CD4-positive, alpha-beta T cell treated with Interleukin-10 for 1 hour (primary cell): ENCODE data around the gene SLC25A13.
"Not testable (repeated sequence)": the region's sequence is repeated elsewhere in the genome, so short reads cannot be mapped to it uniquely, and the experiment has no call there.

ENCODE experiments used
- DNase-seq: peaks from one replicate; pipeline ENCODE4 v3.0.0-alpha.2; 2020

Gene SLC25A13

GRCh38 chr7:96321658-96322372 is at the start of gene SLC25A13:
Gene SLC25A13, minus strand, starts transcription at chr7:96322098. Its CDS starts 142 bp downstream, at chr7:96321956.
- peak; percentile 68 for DNase-seq

GRCh38 chr7:96365916-96366315 is 44.0 kb upstream of the SLC25A13 start:
- not testable (repeated sequence) for DNase-seq

- DNase-seq: no peak
These were observed 39.4 kb upstream of the SLC25A13 start for GRCh38 chr7:96361116-96361857.

GRCh38 chr7:96359876-96360275 is 38.0 kb upstream of the SLC25A13 start:
- DNase-seq: no peak

- not testable (repeated sequence) for DNase-seq
These were observed 36.5 kb upstream of the SLC25A13 start for GRCh38 chr7:96358236-96358971.

GRCh38 chr7:96355990-96356506 is 34.1 kb upstream of the SLC25A13 start:
- no peak for DNase-seq

- no peak for DNase-seq
These were observed 33.0 kb upstream of the SLC25A13 start for GRCh38 chr7:96354881-96355280.

GRCh38 chr7:96349572-96349971 is 27.7 kb upstream of the SLC25A13 start:
- DNase-seq: no peak

GRCh38 chr7:96347471-96347870 is 25.6 kb upstream of the SLC25A13 start:
- no peak for DNase-seq

- no peak for DNase-seq
These were observed 24.5 kb upstream of the SLC25A13 start for GRCh38 chr7:96346293-96346953.

- no peak for DNase-seq
These were observed 22.3 kb upstream of the SLC25A13 start for GRCh38 chr7:96344236-96344635.

GRCh38 chr7:96342049-96342448 is 20.2 kb upstream of the SLC25A13 start:
- DNase-seq: no peak

- no peak for DNase-seq
These were observed 15.6 kb upstream of the SLC25A13 start for GRCh38 chr7:96337519-96337918.

GRCh38 chr7:96332325-96332724 is 10.4 kb upstream of the SLC25A13 start:
- no peak for DNase-seq

- no peak for DNase-seq
These were observed 9.9 kb upstream of the SLC25A13 start for GRCh38 chr7:96331775-96332174.

GRCh38 chr7:96331233-96331632 is 9.3 kb upstream of the SLC25A13 start:
- DNase-seq: no peak

GRCh38 chr7:96330193-96330592 is 8.3 kb upstream of the SLC25A13 start:
- no peak for DNase-seq

GRCh38 chr7:96329241-96329640 is 7.3 kb upstream of the SLC25A13 start:
- no peak for DNase-seq

- no peak for DNase-seq
These were observed 6.1 kb upstream of the SLC25A13 start for GRCh38 chr7:96328016-96328415.

- no peak for DNase-seq
These were observed 5.5 kb upstream of the SLC25A13 start for GRCh38 chr7:96327429-96327828.

GRCh38 chr7:96326752-96327151 is 4.9 kb upstream of the SLC25A13 start:
- not testable (repeated sequence) for DNase-seq

- no peak for DNase-seq
These were observed 1.1 kb upstream of the SLC25A13 start for GRCh38 chr7:96322847-96323461.

GRCh38 chr7:96322373-96322695 is 436 bp upstream of the SLC25A13 start:
- DNase-seq: no peak
